Ammon's horn (tissue), 1 donor: Measurements from ENCODE around the gene CPM.
"Not testable (repeated sequence)": the region's sequence is repeated elsewhere in the genome, so short reads cannot be mapped to it uniquely, and the experiment has no call there.

Experiments used
- DNase-seq: peaks from one replicate; pipeline ENCODE4 v3.0.0-alpha.2; 2016; ENCODE audit warnings: low spot score

Gene CPM

DNA sequence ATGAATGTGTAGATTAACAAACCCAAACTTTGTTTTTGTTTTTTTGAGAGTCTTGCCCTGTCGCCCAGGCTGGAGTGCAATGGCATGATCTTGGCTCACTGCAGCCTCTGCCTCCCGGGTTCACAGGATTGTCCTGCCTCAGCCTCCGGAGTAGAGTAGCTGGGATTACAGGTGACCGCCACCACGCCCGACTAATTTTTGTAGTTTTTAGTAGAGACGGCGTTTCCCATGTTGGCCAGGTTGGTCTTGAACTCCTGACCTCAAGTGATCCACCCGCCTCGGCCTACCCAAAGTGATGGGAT, 125.7 kb downstream of the CPM start:
- not testable (repeated sequence) for DNase-seq

- no peak for DNase-seq
Measured at GRCh38 chr12:68806488-68807237, 126.3 kb downstream of the CPM start.

GRCh38 chr12:68805592-68806120, 127.3 kb downstream of the CPM start:
- DNase-seq, result no peak

DNA sequence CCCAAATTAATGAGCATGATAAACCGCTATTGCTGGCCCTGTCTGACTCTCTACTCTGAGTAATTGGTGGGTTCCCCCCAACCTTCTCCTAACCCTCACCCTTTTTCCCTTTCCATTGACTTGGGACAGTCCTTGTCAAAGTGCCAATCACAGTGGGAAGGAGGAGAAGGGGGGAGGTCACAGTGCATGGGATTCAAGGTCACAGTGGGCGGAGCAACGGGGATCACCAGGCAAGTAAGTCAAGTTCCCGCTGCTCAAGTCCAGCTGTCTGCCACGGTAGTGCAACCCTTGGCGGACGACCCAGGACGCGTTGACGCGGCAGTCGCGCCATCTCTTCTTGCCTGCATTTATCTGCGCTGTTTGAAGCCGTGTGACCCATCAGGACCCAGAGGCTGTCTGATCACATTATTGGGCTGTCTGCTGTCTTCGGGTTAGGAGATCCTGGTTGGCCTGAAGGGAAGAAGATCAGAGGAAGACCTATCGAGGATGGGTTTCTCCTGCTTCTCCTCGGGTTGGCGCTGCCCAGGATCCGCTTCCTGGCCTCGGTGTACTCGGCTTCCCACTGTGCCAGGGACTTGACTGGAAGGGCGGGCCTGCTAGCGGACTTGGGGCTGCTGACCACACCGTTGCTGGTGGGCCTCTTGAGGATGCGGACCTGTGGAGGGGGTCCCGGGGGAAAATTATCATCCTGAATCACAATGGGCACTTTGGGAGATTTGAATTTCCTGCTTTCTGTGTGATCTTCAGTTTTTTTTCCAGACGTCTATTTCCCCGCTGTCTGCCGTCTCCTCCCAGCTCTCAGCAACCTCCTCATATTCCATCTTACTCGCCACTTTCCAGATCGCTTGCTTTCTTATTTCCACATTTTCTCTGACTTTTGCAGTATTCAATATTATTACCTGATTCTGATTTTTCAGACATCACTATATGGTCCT, 128.0 kb downstream of the CPM start:
- no peak for DNase-seq

DNA sequence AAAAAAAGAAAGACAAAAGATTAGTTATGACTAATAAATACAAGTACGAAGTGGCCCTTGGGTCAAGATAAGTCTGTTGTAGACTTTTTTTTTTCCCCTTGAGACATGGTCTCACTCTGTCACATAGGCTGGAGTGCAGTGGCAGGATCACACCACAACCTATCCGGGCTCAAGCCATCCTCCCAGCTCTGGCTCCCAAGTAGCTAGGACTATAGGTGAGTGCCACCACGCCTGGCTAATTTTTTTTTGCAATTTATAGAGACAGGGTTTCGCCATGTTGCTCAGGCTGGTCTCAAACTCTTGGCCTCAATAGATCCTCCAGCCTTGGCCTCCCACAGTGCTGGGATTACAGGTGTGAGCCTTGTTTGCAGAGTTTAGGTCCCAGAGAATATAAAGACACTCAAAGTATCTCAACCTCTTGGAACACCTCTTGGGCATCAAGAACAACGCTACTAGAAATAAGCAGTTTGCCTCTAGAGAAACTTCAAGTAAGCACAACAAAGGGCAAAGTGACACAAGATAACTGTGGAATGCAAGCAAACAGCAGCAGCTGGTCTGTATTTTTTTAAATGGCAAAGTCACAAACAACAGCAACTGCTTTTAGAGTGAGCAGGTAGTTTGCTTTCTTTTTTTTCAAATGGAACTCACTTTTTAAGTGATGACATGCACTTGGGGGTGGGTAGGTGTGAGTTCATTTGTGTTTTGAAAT, 128.9 kb downstream of the CPM start:
- no peak for DNase-seq

DNA sequence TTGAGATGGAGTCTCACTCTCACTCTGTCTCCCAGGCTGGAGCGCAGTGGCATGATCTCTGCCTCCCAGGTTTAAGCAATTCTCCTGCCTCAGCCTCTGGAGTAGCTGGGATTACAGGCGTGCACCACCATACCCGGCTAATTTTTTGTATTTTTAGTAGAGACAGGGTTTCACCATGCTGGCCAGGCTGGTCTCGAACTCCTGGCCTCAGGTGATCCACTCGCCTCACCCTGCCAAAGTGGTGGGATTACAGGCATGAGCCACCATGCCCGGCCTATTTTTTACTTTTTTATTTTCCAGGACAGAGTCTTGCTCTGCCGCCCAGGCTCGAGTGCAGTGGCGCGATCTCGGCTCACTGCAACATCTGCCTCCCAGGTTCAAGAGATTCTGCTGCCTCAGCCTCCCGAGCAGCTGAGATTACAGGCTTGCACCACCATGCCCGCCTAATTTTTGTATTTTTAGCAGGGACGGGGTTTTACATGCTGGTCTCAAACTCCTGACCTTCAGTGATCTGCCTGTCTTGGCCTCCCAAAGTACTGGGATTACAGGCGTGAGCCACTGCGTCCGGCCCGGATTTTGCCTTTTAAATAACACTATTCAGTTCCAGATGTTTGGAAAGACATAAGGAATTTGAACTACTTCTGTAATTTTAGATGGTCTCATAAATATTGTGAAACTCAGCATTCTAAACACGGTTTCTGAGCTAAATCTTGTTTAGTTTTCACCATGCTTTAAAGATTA, 129.9 kb downstream of the CPM start:
- not testable (repeated sequence) for DNase-seq

GRCh38 chr12:68802372-68802745, 130.6 kb downstream of the CPM start:
- DNase-seq, result not testable (repeated sequence)
